ENCODE measurements around the gene OAF.

DNA sequence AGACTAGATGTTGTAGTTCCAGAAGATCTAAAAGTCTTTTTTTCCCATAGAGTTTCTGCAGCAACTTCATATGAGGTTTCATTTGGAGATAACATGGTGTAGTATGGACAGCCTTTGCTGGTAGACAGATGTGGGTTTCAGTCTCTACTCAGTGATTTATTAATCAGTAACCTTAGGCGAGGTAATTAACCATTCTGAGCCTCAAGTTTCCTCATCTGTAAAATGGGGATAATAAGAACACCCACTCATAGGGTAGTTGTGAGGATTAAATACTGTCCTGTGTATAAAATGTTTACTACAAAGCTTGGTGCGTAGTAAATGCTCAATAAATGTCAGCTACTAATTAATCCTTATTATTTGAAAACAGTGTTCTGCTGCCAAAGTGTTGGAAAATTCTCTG, 45.9 kb downstream of the OAF start:
- TF ChIP-seq CREB1 (CRISPR knock-in tag; IDR thresholded peaks at IDR 0.05; ENCODE audit: low read depth) (no peak), POLR2AphosphoS5 (IDR thresholded peaks at IDR 0.05; ENCODE audit: low read depth) (no peak), ZNF114 (CRISPR knock-in tag; IDR thresholded peaks at IDR 0.05) (no peak), CTCF (conservative IDR thresholded peaks at IDR 0.05; ENCODE audit: low read depth in 2 of 2) (no peak)

All from GM23338 (cell line).